ENCODE data around the gene RAB40C.

The RAB40C gene

GRCh38 chr16:559021-559380 is 30.9 kb upstream of the RAB40C start:
- in situ Hi-C loops (cut with HindIII; ENCODE audit: low sequenced_read_pairs), result no loop called here

- in situ Hi-C loops (cut with HindIII; ENCODE audit: low sequenced_read_pairs), result no loop called here
Measured at GRCh38 chr16:559411-560203, 30.3 kb upstream of the RAB40C start.

- in situ Hi-C loops (cut with HindIII; ENCODE audit: low sequenced_read_pairs), result no loop called here
Measured at GRCh38 chr16:560204-560700, 29.6 kb upstream of the RAB40C start, which contains the start of gene PRR35. TSS of gene PRR35 (plus strand) at chr16:560394. CDS start at chr16:563295, 2,901 bp downstream.

GRCh38 chr16:560701-561412 is 29.0 kb upstream of the RAB40C start:
- in situ Hi-C loops (cut with HindIII; ENCODE audit: low sequenced_read_pairs), result no loop called here

- in situ Hi-C loops (cut with HindIII; ENCODE audit: low sequenced_read_pairs), result no loop called here
Measured at GRCh38 chr16:561413-561794, 28.5 kb upstream of the RAB40C start.

GRCh38 chr16:561957-562938 is 27.6 kb upstream of the RAB40C start:
- in situ Hi-C loops (cut with HindIII; ENCODE audit: low sequenced_read_pairs), result no loop called here

GRCh38 chr16:563072-563644 is 26.7 kb upstream of the RAB40C start:
- in situ Hi-C loops (cut with HindIII; ENCODE audit: low sequenced_read_pairs), result no loop called here

GRCh38 chr16:564690-565418 is 25.0 kb upstream of the RAB40C start:
- in situ Hi-C loops (cut with HindIII; ENCODE audit: low sequenced_read_pairs), result no loop called here

GRCh38 chr16:565419-566330 is 24.2 kb upstream of the RAB40C start:
- in situ Hi-C loops (cut with HindIII; ENCODE audit: low sequenced_read_pairs), result no loop called here

GRCh38 chr16:566475-567372 is 23.1 kb upstream of the RAB40C start, which contains the start of gene NHLRC4:
TSS of gene NHLRC4 (plus strand) at chr16:567005. CDS start at chr16:568048, 1,043 bp downstream.
- in situ Hi-C loops (cut with HindIII; ENCODE audit: low sequenced_read_pairs), result no loop called here

GRCh38 chr16:567373-568256 is 22.3 kb upstream of the RAB40C start:
- in situ Hi-C loops (cut with HindIII; ENCODE audit: low sequenced_read_pairs), result no loop called here

- in situ Hi-C loops (cut with HindIII; ENCODE audit: low sequenced_read_pairs), result no loop called here
Measured at GRCh38 chr16:568401-569258, 21.2 kb upstream of the RAB40C start.

- in situ Hi-C loops (cut with HindIII; ENCODE audit: low sequenced_read_pairs), result no loop called here
Measured at GRCh38 chr16:569445-570254, 20.2 kb upstream of the RAB40C start, which contains the start of gene PIGQ. TSS of gene PIGQ (plus strand) at chr16:569968. CDS start at chr16:574075, 4,107 bp downstream.

- in situ Hi-C loops (cut with HindIII; ENCODE audit: low sequenced_read_pairs), result no loop called here
Measured at GRCh38 chr16:572865-573650, 16.8 kb upstream of the RAB40C start.

Data from DLD1 (cell line).